ENCODE data around the gene ZC3H8.

ZC3H8 gene

DNA sequence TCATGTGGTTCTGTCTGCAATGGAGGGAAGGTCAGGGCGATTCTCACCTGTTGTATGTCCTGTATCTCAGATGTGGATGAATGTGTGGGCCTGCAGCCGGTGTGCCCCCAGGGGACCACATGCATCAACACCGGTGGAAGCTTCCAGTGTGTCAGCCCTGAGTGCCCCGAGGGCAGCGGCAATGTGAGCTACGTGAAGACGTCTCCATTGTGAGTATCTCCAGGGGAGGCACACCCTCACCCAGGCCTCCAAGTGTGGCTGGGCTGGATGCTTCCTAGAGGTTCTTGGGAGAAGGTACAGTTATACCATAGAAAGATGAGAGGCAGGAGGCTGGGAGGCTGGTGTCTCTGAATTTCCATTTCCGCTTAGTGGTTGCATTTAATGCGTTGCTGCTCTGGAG lies 69.7 kb downstream of the ZC3H8 start:
- DNase-seq (no peak), ATAC-seq (ENCODE audit: insufficient read depth, low read depth) (no peak)
- Histone ChIP-seq H3K9ac (ENCODE audit: low read depth, low read length) (no peak overlapping the region), H3K79me2 (ENCODE audit: insufficient read depth, low read length) (no peaks in the 10 kb centered on the region), H3K4me1 (ENCODE audit: insufficient read depth, low read length) (peaks cover 34% of the 10 kb centered on the region), H3K27ac (ENCODE audit: low read length) (no peak overlapping the region), H3K4me3 (ENCODE audit: low read depth in 1 of 2, low read length in 2 of 2) (no peak overlapping the region), H3K36me3 (ENCODE audit: insufficient read depth, low read length) (no peaks in the 10 kb centered on the region), H3K9me3 (ENCODE audit: insufficient read depth, low read length, severe bottlenecking) (no peaks in the 10 kb centered on the region), H3K4me2 (ENCODE audit: insufficient read depth, low read length) (no peak overlapping the region), H2AFZ (ENCODE audit: low read depth, low read length) (no peak overlapping the region), H4K20me1 (ENCODE audit: insufficient read depth, low read length) (no peaks in the 10 kb centered on the region), H3K27me3 (ENCODE audit: insufficient read depth, low read length, poor library complexity) (no peaks in the 10 kb centered on the region)
- TF ChIP-seq CTCF (IDR thresholded peaks at IDR 0.05; ENCODE audit: borderline replicate concordance, extremely low read depth, low read length, poor library complexity, severe bottlenecking) (no peak), EZH2 (IDR thresholded peaks at IDR 0.05; ENCODE audit: borderline replicate concordance, low read depth, low read length, severe bottlenecking) (no peak)

- H2AFZ ChIP-seq (ENCODE audit: low read depth, low read length), result no peak overlapping the region
- peaks cover 34% of the 10 kb centered on the region for H3K4me1 ChIP-seq (ENCODE audit: insufficient read depth, low read length)
- no peak for ATAC-seq (ENCODE audit: insufficient read depth, low read depth)
- no peaks in the 10 kb centered on the region for H3K9me3 ChIP-seq (ENCODE audit: insufficient read depth, low read length, severe bottlenecking)
- H3K27ac ChIP-seq (ENCODE audit: low read length), result no peak overlapping the region
- no peak overlapping the region for H3K4me3 ChIP-seq (ENCODE audit: low read depth in 1 of 2, low read length in 2 of 2)
- H3K36me3 ChIP-seq (ENCODE audit: insufficient read depth, low read length), result no peaks in the 10 kb centered on the region
- TF ChIP-seq EZH2 (IDR thresholded peaks at IDR 0.05; ENCODE audit: borderline replicate concordance, low read depth, low read length, severe bottlenecking) (no peak), CTCF (IDR thresholded peaks at IDR 0.05; ENCODE audit: borderline replicate concordance, extremely low read depth, low read length, poor library complexity, severe bottlenecking) (no peak)
- H3K9ac ChIP-seq (ENCODE audit: low read depth, low read length), result no peak overlapping the region
- H3K27me3 ChIP-seq (ENCODE audit: insufficient read depth, low read length, poor library complexity), result no peaks in the 10 kb centered on the region
- H4K20me1 ChIP-seq (ENCODE audit: insufficient read depth, low read length), result no peaks in the 10 kb centered on the region
- DNase-seq, result no peak
- H3K79me2 ChIP-seq (ENCODE audit: insufficient read depth, low read length), result no peaks in the 10 kb centered on the region
- no peak overlapping the region for H3K4me2 ChIP-seq (ENCODE audit: insufficient read depth, low read length)
Observed at GRCh38 chr2:112184121-112184520, 70.7 kb downstream of the ZC3H8 start.

DNA sequence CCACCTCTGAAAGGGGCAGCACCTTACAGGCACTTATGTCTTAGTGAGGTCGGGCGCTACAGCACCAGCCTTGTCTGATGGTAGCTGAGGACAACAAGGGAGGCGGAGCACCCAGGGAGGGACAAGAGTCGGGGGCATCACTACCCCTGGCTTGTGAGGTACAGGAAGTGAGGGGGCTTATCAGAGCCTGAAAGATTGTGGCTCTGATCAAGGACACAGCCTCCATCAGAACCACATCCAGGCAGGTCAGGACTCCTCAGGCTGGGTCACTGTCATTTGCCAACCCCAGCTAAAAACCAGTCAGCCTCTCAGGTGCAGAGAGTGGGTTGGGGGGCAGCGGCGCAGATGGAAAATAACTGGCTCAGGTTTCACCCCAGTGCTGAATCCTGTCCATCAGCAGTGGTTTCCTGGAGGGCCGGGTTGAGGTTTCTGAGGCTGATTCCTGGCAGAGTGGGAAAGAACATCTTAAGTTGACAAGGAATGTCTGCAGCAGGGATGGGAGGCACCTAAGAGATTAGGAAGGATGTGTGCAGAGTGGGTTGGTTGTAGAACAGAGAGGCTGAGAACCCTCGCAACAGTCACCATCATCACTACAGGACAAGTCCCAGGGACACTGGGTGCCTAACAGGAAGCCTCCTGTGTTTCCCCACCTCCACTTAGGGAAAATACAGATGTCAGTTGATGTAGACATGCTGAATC lies 71.4 kb downstream of the ZC3H8 start:
- DNase-seq, result no peak
- H3K9ac ChIP-seq (ENCODE audit: low read depth, low read length), result no peak overlapping the region
- no peaks in the 10 kb centered on the region for H3K27me3 ChIP-seq (ENCODE audit: insufficient read depth, low read length, poor library complexity)
- H3K4me2 ChIP-seq (ENCODE audit: insufficient read depth, low read length), result no peak overlapping the region
- no peaks in the 10 kb centered on the region for H3K9me3 ChIP-seq (ENCODE audit: insufficient read depth, low read length, severe bottlenecking)
- peaks cover 34% of the 10 kb centered on the region for H3K4me1 ChIP-seq (ENCODE audit: insufficient read depth, low read length)
- H4K20me1 ChIP-seq (ENCODE audit: insufficient read depth, low read length), result no peaks in the 10 kb centered on the region
- no peak overlapping the region for H2AFZ ChIP-seq (ENCODE audit: low read depth, low read length)
- peak overlapping the region; percentile 38; the same call in 1 of the 2 replicates for H3K27ac ChIP-seq (ENCODE audit: low read length)
- no peaks in the 10 kb centered on the region for H3K36me3 ChIP-seq (ENCODE audit: insufficient read depth, low read length)
- H3K79me2 ChIP-seq (ENCODE audit: insufficient read depth, low read length), result no peaks in the 10 kb centered on the region
- H3K4me3 ChIP-seq (ENCODE audit: low read depth in 1 of 2, low read length in 2 of 2), result no peak overlapping the region
- no peak for ATAC-seq (ENCODE audit: insufficient read depth, low read depth)
- TF ChIP-seq EZH2 (IDR thresholded peaks at IDR 0.05; ENCODE audit: borderline replicate concordance, low read depth, low read length, severe bottlenecking) (no peak), CTCF (IDR thresholded peaks at IDR 0.05; ENCODE audit: borderline replicate concordance, extremely low read depth, low read length, poor library complexity, severe bottlenecking) (no peak)
